HG03520 (cell line): Measurements from ENCODE around the gene TUBB2B.
"Not testable (repeated sequence)": the region's sequence is repeated elsewhere in the genome, so short reads cannot be mapped to it uniquely, and the experiment has no call there.

Experiments
- ATAC-seq: cut with Tn5 transposase; IDR thresholded peaks from one replicate; pipeline ENCODE4 v1.9.1; 2021; ENCODE audit warnings: mild to moderate bottlenecking, moderate library complexity; ENCODE audit not compliant: unreplicated experiment

TUBB2B gene

GRCh38 chr6:3258720-3259490 is 31.5 kb upstream of the TUBB2B start, which contains the start of gene PSMG4:
Gene PSMG4 (plus strand): TSS chr6:3258947. CDS start chr6:3259023, 76 bp downstream.
- peak; percentile 71 for ATAC-seq

- ATAC-seq, result no peak
Observed at GRCh38 chr6:3258201-3258600, 30.7 kb upstream of the TUBB2B start.

- no peak for ATAC-seq
Observed at GRCh38 chr6:3253597-3253961, 26.1 kb upstream of the TUBB2B start.

- ATAC-seq, result no peak
Observed at GRCh38 chr6:3252861-3253596, 25.6 kb upstream of the TUBB2B start.

- ATAC-seq, result no peak
Observed at GRCh38 chr6:3252369-3252768, 24.9 kb upstream of the TUBB2B start.

GRCh38 chr6:3251462-3252314 is 24.2 kb upstream of the TUBB2B start:
- ATAC-seq, result peak; percentile 61

GRCh38 chr6:3250231-3250675 is 22.8 kb upstream of the TUBB2B start:
- ATAC-seq, result no peak

- no peak for ATAC-seq
Observed at GRCh38 chr6:3249821-3250220, 22.4 kb upstream of the TUBB2B start.

- no peak for ATAC-seq
Observed at GRCh38 chr6:3247255-3248146, 20.0 kb upstream of the TUBB2B start.

- ATAC-seq, result no peak
Observed at GRCh38 chr6:3245216-3245615, 17.8 kb upstream of the TUBB2B start.

- ATAC-seq, result not testable (repeated sequence)
Observed at GRCh38 chr6:3244832-3245161, 17.3 kb upstream of the TUBB2B start.

- ATAC-seq, result no peak
Observed at GRCh38 chr6:3244003-3244831, 16.8 kb upstream of the TUBB2B start.

- no peak for ATAC-seq
Observed at GRCh38 chr6:3242768-3243167, 15.3 kb upstream of the TUBB2B start.

- ATAC-seq, result not testable (repeated sequence)
Observed at GRCh38 chr6:3241745-3242144, 14.3 kb upstream of the TUBB2B start.

- no peak for ATAC-seq
Observed at GRCh38 chr6:3240595-3240994, 13.1 kb upstream of the TUBB2B start.

GRCh38 chr6:3239110-3239830 is 11.8 kb upstream of the TUBB2B start:
- no peak for ATAC-seq

GRCh38 chr6:3237761-3238662 is 10.6 kb upstream of the TUBB2B start:
- ATAC-seq, result no peak

- ATAC-seq, result no peak
Observed at GRCh38 chr6:3236005-3236404, 8.6 kb upstream of the TUBB2B start.
